ENCODE results near the gene NAA16. TPM values are rescaled to one million over a fixed set of nuclear protein-coding genes. Genes with fewer than 3 reads are reported as not detected.
"Not testable (repeated sequence)": the region's sequence is repeated elsewhere in the genome, so short reads cannot be mapped to it uniquely, and the experiment has no call there.

The NAA16 gene
- total RNA-seq, 1 donor from 2014 or later = 51.9 TPM

DNA sequence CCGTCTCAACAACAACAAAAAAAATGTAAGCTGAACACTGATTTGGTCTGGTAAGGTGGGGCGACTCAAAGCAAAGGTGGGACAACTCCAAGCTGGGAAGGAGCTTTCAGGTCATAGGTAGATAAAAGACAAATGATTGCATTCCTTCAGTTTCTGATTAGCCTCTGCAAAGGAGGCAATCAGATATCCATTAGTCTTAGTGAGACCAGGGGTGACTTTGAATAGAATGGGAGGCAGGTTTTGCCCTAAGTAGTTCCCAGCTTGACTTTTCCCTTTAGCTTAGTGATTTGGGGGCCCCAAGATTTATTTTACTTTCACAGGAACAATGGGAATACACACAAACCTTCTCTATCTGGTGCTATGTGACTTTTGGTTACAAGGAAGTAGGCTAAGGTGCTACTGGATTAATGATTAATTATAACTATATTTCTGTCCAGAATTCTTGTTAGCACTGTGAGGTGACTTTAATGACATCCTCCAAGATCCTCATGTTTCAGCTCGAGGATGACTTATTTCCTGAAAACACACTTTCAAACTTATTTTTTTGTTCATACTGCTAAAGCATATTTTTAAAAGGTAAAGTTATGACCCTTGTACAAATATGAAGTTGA lies 37.1 kb upstream of the NAA16 start:
- Mint-ChIP-seq H3K9me3 (peaks cover 3% of the 10 kb centered on the region), H3K27ac (ENCODE audit: unreplicated experiment) (no peak overlapping the region), H3K36me3 (ENCODE audit: low read depth) (peaks cover 6% of the 10 kb centered on the region), H3K27me3 (ENCODE audit: low read depth) (peaks cover 2% of the 10 kb centered on the region), H3K4me1 (no peaks in the 10 kb centered on the region), H3K4me3 (no peak overlapping the region)
- TF ChIP-seq, protein P1, sequence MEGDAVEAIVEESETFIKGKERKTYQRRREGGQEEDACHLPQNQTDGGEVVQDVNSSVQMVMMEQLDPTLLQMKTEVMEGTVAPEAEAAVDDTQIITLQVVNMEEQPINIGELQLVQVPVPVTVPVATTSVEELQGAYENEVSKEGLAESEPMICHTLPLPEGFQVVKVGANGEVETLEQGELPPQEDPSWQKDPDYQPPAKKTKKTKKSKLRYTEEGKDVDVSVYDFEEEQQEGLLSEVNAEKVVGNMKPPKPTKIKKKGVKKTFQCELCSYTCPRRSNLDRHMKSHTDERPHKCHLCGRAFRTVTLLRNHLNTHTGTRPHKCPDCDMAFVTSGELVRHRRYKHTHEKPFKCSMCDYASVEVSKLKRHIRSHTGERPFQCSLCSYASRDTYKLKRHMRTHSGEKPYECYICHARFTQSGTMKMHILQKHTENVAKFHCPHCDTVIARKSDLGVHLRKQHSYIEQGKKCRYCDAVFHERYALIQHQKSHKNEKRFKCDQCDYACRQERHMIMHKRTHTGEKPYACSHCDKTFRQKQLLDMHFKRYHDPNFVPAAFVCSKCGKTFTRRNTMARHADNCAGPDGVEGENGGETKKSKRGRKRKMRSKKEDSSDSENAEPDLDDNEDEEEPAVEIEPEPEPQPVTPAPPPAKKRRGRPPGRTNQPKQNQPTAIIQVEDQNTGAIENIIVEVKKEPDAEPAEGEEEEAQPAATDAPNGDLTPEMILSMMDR (conservative IDR thresholded peaks at IDR 0.05) = no peak
- DNase-seq (ENCODE audit: low read depth, low spot score) = no peak

DNA sequence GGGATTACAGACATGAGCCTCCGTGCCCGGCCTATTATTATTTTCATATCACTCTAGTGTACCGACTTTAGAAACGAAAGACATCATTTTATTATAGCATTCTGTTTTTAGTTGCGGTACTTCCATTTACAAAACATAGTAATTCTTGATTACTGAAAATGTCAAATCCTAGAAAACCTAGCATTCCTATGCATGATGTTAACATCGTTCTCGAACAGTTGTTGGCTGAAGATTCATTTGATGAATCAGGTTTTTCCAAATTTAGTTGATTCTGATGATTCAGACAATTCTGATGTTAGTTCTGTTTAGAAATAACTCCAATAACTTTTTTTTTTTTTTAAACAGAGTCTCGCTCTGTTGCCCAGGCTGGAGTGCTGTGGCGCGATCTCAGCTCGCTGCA lies 36.2 kb upstream of the NAA16 start:
- Mint-ChIP-seq H3K9me3 (peaks cover 3% of the 10 kb centered on the region), H3K27me3 (ENCODE audit: low read depth) (peaks cover 2% of the 10 kb centered on the region), H3K4me1 (no peaks in the 10 kb centered on the region), H3K36me3 (ENCODE audit: low read depth) (peaks cover 4% of the 10 kb centered on the region), H3K27ac (ENCODE audit: unreplicated experiment) (no peak overlapping the region), H3K4me3 (no peak overlapping the region)
- no peak for DNase-seq (ENCODE audit: low read depth, low spot score)
- TF ChIP-seq, protein P1 (conservative IDR thresholded peaks at IDR 0.05) = no peak

DNA sequence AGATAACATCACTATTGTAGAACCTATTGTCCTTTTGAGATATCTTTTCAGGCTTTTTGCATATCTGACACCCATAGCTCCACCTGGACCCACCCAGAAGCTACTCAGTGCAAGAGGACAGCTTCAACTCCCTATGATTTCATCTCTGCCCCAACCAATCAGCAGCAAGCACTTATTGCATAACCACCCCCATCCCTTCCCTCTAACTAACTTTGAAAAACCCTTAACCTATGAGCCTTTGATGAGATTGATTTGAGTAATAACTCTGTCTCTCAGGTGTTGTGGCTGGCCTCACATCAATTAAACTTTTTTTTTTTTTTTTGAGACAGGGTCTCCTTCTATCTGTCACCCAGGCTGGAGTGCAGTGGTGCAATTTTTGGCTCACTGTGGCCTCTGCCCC lies 34.2 kb upstream of the NAA16 start:
- DNase-seq (ENCODE audit: low read depth, low spot score) = no peak
- Mint-ChIP-seq H3K4me1 (no peaks in the 10 kb centered on the region), H3K4me3 (no peak overlapping the region), H3K27me3 (ENCODE audit: low read depth) (peaks cover 2% of the 10 kb centered on the region), H3K27ac (ENCODE audit: unreplicated experiment) (no peak overlapping the region), H3K9me3 (peaks cover 3% of the 10 kb centered on the region), H3K36me3 (ENCODE audit: low read depth) (peaks cover 2% of the 10 kb centered on the region)
- TF ChIP-seq, protein P1 (conservative IDR thresholded peaks at IDR 0.05) = no peak

DNA sequence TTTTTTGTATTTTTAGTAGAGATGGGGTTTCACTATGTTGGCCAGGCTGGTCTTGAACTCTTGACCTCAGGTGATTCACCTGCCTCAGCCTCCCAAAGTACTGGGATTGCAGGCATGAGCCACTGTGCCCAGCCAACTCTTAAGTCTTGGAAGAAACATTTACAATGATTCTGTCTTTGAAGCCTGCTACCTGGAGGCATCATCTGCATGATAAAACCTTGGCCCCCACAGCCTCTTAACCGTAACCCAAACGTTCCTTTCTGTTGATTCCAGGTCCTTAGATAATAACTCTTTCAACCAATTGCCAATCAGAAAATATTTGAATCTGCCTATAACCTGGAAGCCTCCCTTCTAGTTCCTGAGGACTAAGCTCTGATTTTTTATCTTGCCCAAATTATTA lies 31.9 kb upstream of the NAA16 start:
- not testable (repeated sequence) for H3K9me3 Mint-ChIP-seq; H3K27ac Mint-ChIP-seq (ENCODE audit: unreplicated experiment); H3K27me3 Mint-ChIP-seq (ENCODE audit: low read depth); H3K4me1 Mint-ChIP-seq; H3K36me3 Mint-ChIP-seq (ENCODE audit: low read depth); DNase-seq (ENCODE audit: low read depth, low spot score); H3K4me3 Mint-ChIP-seq

DNA sequence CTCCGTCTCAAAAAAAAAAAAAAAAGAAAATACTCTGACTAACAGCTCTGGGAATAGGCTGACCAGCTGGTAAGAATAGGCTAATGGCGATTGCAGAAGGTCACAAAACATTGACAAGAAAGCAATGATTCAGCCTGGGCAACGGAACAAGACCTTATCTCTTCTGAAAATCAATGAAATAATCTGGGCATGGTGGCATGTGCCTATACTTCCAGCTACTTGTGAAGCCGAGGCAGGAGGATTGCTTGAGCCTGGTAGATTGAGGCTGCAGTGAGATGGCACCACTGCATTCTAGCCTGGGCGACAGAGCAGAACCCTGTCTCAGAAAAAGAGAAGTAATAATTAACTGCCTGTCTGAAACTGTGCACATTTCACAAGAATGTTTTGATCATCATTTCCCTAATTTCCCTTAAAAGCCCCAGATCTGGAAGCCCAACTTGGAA lies 28.9 kb upstream of the NAA16 start:
- peaks cover 2% of the 10 kb centered on the region for H3K9me3 Mint-ChIP-seq
- H3K4me3 Mint-ChIP-seq = no peak overlapping the region
- no peaks in the 10 kb centered on the region for H3K27me3 Mint-ChIP-seq (ENCODE audit: low read depth)
- TF ChIP-seq, protein P1 (conservative IDR thresholded peaks at IDR 0.05) = no peak
- peaks cover 2% of the 10 kb centered on the region for H3K36me3 Mint-ChIP-seq (ENCODE audit: low read depth)
- no peak for DNase-seq (ENCODE audit: low read depth, low spot score)
- H3K27ac Mint-ChIP-seq (ENCODE audit: unreplicated experiment) = no peak overlapping the region
- no peaks in the 10 kb centered on the region for H3K4me1 Mint-ChIP-seq

DNA sequence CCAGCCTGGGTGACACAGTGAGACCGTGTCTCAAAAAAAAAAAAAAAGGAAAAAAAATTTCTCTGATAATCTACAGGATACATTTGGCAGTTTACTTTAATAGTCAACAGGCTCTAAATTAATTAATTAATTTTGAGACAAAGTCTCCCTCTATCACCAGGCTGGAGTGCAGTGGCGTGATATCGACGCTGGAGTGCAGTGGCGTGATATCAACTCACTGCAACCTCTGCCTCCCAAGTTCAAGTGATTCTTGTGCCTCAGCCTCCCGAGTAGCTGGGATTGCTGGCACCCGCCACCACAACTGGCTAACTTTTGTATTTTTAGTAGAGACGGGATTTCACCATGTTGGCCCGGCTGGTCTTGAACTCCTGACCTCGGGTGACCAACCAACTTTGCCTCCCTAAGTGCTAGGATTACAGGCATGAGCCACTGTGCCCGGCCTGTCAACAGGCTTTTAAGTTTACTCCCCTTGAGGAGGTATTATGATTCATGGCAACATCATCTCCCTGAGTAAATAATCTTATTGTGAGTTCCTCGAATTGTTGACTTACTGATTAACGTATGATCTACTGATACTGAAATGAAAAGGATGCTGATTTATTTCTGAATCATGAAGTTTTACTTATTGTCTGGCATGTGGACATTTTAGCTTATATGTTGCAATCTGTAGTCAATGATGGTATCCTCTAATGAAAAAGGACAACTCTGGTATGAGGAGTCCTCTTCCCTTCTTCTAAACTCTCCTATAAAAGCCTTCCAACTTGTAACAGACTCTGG lies 26.4 kb upstream of the NAA16 start:
- H3K4me1 Mint-ChIP-seq = no peaks in the 10 kb centered on the region
- TF ChIP-seq, protein P1 (conservative IDR thresholded peaks at IDR 0.05) = no peak
- no peak for DNase-seq (ENCODE audit: low read depth, low spot score)
- H3K9me3 Mint-ChIP-seq = peaks cover 6% of the 10 kb centered on the region
- H3K4me3 Mint-ChIP-seq = no peak overlapping the region
- no peak overlapping the region for H3K27ac Mint-ChIP-seq (ENCODE audit: unreplicated experiment)
- H3K27me3 Mint-ChIP-seq (ENCODE audit: low read depth) = no peaks in the 10 kb centered on the region
- H3K36me3 Mint-ChIP-seq (ENCODE audit: low read depth) = peaks cover 2% of the 10 kb centered on the region
